Activated CD4-positive, alpha-beta T cell treated with anti-CD3 and anti-CD28 coated beads, Interleukin-2, amount 50 U/mL, for 48 hours (primary cell): ENCODE data around the gene EEA1.

Experiments
- DNase-seq, 2 experiments: peaks; one replicate each; pipeline ENCODE4 v3.0.0-alpha.2; 2020

EEA1 gene

DNA sequence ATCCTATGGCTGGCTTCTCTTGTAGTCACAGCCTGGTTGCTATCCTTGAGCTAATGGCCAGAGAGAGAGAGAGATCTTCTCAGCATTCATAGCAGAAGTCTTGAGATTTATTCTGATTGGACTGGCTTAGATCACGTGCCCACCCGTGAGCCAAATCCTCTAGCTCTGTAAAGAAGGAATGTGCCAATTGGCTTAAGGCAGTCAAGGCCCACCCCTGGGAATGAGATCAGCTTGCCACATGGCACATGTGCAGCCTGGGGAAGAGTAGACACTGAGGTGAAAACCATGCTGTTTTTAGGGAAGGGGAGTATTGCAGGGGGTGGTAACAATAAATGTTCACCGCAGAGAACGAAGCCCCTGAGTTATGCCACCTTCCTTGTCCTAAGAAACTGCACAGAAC, 190.0 kb downstream of the EEA1 start:
- no peak for DNase-seq

- no peak for DNase-seq
Observed at GRCh38 chr12:92737855-92738850, 190.9 kb downstream of the EEA1 start.

- no peak for DNase-seq
Observed at GRCh38 chr12:92736605-92737004, 192.5 kb downstream of the EEA1 start.

DNA sequence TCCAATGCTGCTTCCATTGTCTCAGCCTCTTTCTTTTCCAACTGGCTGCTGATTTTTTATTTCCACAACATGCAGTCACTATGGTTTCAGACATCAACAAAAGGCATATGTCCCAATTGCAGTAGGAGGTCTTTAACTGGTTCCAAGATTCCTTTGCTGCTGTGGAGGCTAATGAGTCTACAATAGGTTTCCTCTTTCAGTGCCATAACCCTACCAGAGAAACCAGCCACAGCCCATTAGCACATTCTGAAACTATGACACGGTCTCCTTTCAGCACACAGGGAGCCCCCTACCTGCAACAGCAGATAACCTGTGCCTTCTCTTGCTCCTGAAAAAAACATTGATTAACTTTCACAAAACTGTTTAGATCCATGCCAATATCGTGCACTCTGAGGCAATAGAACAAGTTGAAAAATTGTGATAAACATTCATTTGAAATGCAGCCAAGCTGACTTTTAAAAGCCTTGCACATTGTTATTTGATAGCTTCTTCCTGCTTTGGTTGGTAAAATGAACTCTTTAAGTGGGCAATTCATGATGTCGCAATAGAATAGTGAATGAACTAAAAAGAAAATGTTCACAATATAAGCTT, 193.9 kb downstream of the EEA1 start:
- DNase-seq = no peak

GRCh38 chr12:92733661-92734060, 195.4 kb downstream of the EEA1 start:
- no peak for DNase-seq

GRCh38 chr12:92733181-92733580, 195.9 kb downstream of the EEA1 start:
- no peak for DNase-seq

GRCh38 chr12:92732716-92733115, 196.4 kb downstream of the EEA1 start:
- no peak for DNase-seq

DNA sequence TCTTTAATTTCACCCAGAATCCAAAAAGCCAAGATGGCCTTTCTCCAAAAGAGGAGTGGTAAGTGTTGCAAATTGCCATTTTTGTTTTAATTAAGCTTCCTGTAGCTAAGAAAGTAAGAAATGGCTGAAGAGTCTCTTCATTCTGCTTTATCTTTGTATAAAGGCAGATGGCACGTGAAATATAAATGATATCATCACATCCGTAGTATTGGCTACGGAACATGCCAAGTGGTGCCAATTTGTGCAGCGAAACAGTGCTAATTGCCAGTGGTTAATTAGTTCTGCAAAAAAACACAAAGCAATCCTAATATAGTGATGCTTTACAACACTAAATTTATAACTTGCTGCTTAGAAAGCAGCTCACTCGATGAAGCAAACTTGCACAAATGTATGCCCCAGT, 196.9 kb downstream of the EEA1 start:
- DNase-seq = no peak

- no peak for DNase-seq
Observed at GRCh38 chr12:92730758-92731157, 198.3 kb downstream of the EEA1 start.

DNA sequence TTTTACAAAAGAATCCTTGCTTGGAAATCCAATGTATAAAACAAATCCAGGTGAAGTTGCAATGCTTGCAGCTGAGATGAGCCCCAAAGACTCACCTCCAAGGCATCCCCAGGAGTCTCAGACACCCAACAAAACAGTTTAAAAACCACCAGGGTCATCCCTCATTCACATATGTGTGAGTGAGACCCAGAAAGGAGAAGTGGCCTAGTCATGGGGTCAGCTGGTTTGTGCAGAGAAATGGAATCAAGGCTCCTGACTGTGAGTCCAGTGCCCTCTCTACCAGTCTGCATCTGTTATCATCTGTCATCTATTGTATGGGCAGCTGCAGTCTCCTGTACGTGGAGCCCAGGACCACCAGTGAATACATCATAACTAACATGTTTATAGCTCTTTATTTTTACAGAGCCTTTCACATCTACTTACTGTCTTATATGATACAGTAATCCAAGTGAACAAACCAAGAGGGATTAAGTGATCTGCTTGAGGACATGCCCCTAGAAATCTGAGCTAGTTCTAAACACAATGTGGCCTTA, 199.3 kb downstream of the EEA1 start:
- no peak for DNase-seq

DNA sequence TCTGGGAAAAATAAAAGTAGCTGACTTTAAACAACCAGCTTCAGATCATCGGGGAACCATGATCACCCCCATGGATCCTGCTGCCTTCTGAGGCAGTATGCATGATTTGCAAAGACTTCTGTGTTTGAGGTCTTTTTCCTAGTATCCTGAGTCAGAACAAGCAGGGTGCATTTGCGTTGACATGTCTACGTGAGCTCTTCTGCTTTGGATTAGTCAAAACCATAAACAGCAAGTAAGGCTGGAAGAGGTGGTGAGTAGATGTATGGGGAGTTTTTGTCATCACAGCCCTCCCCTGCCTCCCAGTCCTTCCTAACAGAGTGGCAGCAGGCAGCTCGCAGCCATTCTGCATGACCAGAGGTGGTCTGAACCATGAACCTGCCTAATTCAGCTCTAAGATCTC, 202.2 kb downstream of the EEA1 start:
- DNase-seq = no peak

DNA sequence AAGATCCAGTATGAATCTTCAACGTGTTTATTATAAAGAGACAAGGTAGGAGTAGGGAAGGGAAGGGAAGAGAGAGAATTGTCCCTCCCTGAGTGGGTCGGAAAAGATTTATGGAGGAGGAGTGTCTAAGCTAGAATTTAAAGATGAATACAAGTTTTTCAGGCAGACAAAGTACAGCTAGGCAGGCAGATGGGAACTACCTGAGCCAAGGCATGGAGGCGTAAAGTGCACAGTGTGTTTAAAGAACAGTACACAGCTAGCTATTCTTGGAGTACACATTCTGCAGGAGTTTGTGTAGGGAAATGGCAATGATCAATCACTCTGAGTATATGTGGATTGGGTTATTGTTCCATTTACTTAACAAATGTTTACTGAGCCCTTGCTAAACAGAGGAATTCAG, 206.2 kb downstream of the EEA1 start:
- DNase-seq = no peak

- no peak for DNase-seq
Observed at GRCh38 chr12:92721656-92722055, 207.4 kb downstream of the EEA1 start.

DNA sequence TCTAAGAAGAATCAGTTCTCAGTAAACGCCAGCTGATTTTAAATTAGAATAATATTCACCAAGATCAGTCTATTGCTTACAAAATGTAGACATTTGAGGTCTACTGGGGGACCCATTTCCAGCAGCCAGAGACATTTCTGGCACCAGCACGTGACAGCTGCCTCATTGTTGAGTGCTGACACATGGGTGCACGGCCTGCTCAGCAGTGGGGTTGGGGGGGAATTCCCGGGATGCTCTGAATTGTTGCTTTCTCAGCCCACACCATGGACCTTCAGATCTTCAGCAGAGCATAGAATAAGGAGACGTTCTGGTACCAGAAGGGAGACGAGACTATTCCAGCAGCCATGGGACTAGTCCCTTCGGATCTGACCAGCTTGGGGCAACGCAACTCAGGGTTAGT, 208.0 kb downstream of the EEA1 start:
- DNase-seq = no peak
